GM12878 (cell line): ENCODE data around the gene VEGFA. TPM values are rescaled to one million over a fixed set of nuclear protein-coding genes. Genes with fewer than 3 reads are reported as not detected.
A peak's percentile ranks its signal among the peaks of the same experiment; 100 is the strongest.

ENCODE experiments used
- ATAC-seq: fragments of 200-7000 bp; cut with Tn5 transposase; 3 replicates; pipeline ENCODE4 v1.9.1; 2020; ENCODE audit warnings: mild to moderate bottlenecking, moderate library complexity
- BruUV-seq: library from RNA; stranded (reverse); fragments of 400-500 nt; replicated peaks from 2 replicates; lab custom pipeline; 2021; lab: Mats Ljungman, UMichigan
- CTCF ChIA-PET: fragments of 300-600 bp; sonication (Branson Sonifier 250); formaldehyde crosslinking; extraction: SDS; loops from one replicate; lab custom pipeline; 2021; ENCODE audit warnings: inconsistent platforms; lab: Yijun Ruan, JAX
- POLR2A ChIA-PET: fragments of 350-600 bp; formaldehyde crosslinking; extraction: SDS; loops from one replicate; lab custom pipeline; 2021; ENCODE audit warnings: inconsistent platforms; lab: Charles Lee
- RAD21 ChIA-PET: fragments of 300-600 bp; sonication (Branson Sonifier 250); formaldehyde crosslinking; loops from one replicate; lab custom pipeline; 2023; ENCODE audit warnings: antibody characterized with exemption; ENCODE audit not compliant: unreplicated experiment; lab: Charles Lee
- SMC1A ChIA-PET: fragments of 300-600 bp; sonication (Branson Sonifier 250); formaldehyde crosslinking; loops from one replicate; lab custom pipeline; 2023; ENCODE audit not compliant: unreplicated experiment, uncharacterized antibody; lab: Charles Lee
- DNase-seq: peaks from one replicate; pipeline ENCODE4 v3.0.0-alpha.2; 2011; ENCODE audit warnings: low read depth, low spot score
- FAIRE-seq: peaks from 3 replicates; lab custom pipeline; 2011; peaks lifted over from hg19 to GRCh38; lab: Jason Lieb, UNC
- H2AFZ ChIP-seq: 2 replicates; pipeline ENCODE4 v1.6.0; 2011; ENCODE audit warnings: low read depth, low read length, control low read depth; ENCODE audit not compliant: control insufficient read depth
- H3K27ac ChIP-seq: 2 replicates; pipeline ENCODE4 v1.5.1; 2011; ENCODE audit warnings: control low read depth; ENCODE audit not compliant: control insufficient read depth, insufficient read depth
- H3K27me3 ChIP-seq, 2 experiments: replicated peaks in 1 of 2; 2 replicates each; pipeline versions ENCODE4 v1.6.0 to v1.6.1; 2011; ENCODE audit warnings: low read length in 1 of 2; ENCODE audit not compliant: control insufficient read depth in 2 of 2, insufficient read depth in 2 of 2
- H3K36me3 ChIP-seq, 2 experiments: 2 replicates each; pipeline ENCODE4 v1.5.1; 2011; ENCODE audit warnings: low read length in 1 of 2; ENCODE audit not compliant: control insufficient read depth in 2 of 2, insufficient read depth in 2 of 2
- H3K4me1 ChIP-seq: 2 replicates; pipeline ENCODE4 v1.6.1; 2011; ENCODE audit warnings: mild to moderate bottlenecking, low read length, moderate library complexity, mixed read lengths; ENCODE audit not compliant: control insufficient read depth, insufficient read depth
- H3K4me2 ChIP-seq: 2 replicates; pipeline ENCODE4 v1.6.0; 2011; ENCODE audit warnings: control low read depth; ENCODE audit not compliant: control insufficient read depth, insufficient read depth
- H3K4me3 ChIP-seq: fragments of 200-600 bp; sonication (generic); 2 replicates; pipeline ENCODE4 v1.5.1; 2016
- H3K79me2 ChIP-seq: 2 replicates; pipeline ENCODE4 v1.6.0; 2011; ENCODE audit warnings: low read length; ENCODE audit not compliant: control insufficient read depth, insufficient read depth
- H3K9ac ChIP-seq: 2 replicates; pipeline ENCODE4 v1.8.0; 2011; ENCODE audit warnings: low read length, control low read depth, mixed read lengths; ENCODE audit not compliant: control insufficient read depth, insufficient read depth
- H3K9me3 ChIP-seq: replicated peaks from 3 replicates; pipeline ENCODE4 v1.5.1; 2011; ENCODE audit warnings: mild to moderate bottlenecking, low read length; ENCODE audit not compliant: control insufficient read depth, insufficient read depth
- H4K20me1 ChIP-seq: 2 replicates; pipeline ENCODE4 v1.6.0; 2011; ENCODE audit not compliant: control insufficient read depth, insufficient read depth
- KDM1A ChIP-seq: fragments of 200-600 bp; sonication (generic); IDR thresholded peaks from 2 replicates; pipeline ENCODE4 v1.6.1; 2016; ENCODE audit warnings: borderline replicate concordance
- NFYB ChIP-seq: IDR thresholded peaks from 2 replicates; pipeline ENCODE4 v1.6.1; 2011; ENCODE audit warnings: low read depth, mild to moderate bottlenecking, low read length, improper control_type of control experiment, moderate library complexity; ENCODE audit not compliant: insufficient read depth
- PKNOX1 ChIP-seq: fragments of 450-650 bp; IDR thresholded peaks from 2 replicates; pipeline ENCODE4 v1.6.1; 2016; ENCODE audit warnings: mild to moderate bottlenecking
- POLR2A ChIP-seq: IDR thresholded peaks from 2 replicates; pipeline ENCODE4 v1.6.1; 2011; ENCODE audit warnings: low read depth, mild to moderate bottlenecking, low read length
- POU2F2 ChIP-seq: IDR thresholded peaks from 3 replicates; pipeline ENCODE4 v1.6.1; 2011; ENCODE audit warnings: low read depth, mild to moderate bottlenecking, low read length, borderline replicate concordance
- SKIL ChIP-seq: fragments of 450-650 bp; IDR thresholded peaks from 2 replicates; pipeline ENCODE4 v1.6.1; 2017; ENCODE audit warnings: mild to moderate bottlenecking, low read depth, inconsistent platforms; ENCODE audit not compliant: poor library complexity, severe bottlenecking
- ZBTB40 ChIP-seq: fragments of 450-650 bp; IDR thresholded peaks from 2 replicates; pipeline ENCODE4 v1.6.1; 2016; ENCODE audit warnings: mild to moderate bottlenecking, moderate library complexity, borderline replicate concordance
- ZNF274 ChIP-seq: IDR thresholded peaks from one replicate; pipeline ENCODE4 v1.8.0; 2011; ENCODE audit not compliant: insufficient read length, insufficient read depth
- WGBS: methylation state at CpG from one replicate; pipeline ENCODE4 v1.1.6; 2016; ENCODE audit warnings: low lambda C conversion rate; ENCODE audit not compliant: insufficient replicate concordance, insufficient coverage; ENCODE audit errors: missing lambda C conversion rate; 5-methylcytosine and 5-hydroxymethylcytosine counted together
- in situ Hi-C: fragments of 300-500 bp; cut with MboI; formaldehyde crosslinking; loops from 9 replicates; pipeline ENCODE4 v1.14.3; 2018; ENCODE audit warnings: mixed read lengths
- intact Hi-C: fragments of 100-400 bp; cut with micrococcal nuclease; formaldehyde crosslinking; loops from one replicate; pipeline ENCODE4 v1.14.2; 2022; ENCODE audit not compliant: unreplicated experiment
- polyA plus RNA-seq, 11 experiments: library from polyadenylated mRNA; depleted of rRNA in 4 of 11; unstranded in 6 of 11; stranded (reverse) in 5 of 11; fragments of >200 nt; fragmentation: Nextera tagmentation in 4 of 11; fragmentation: Illumina TruSeq in 1 of 11; extraction: Ambion mirVana in 4 of 11; extraction: Trizol in 1 of 11; gene quantifications; 1 replicate in 1 of 11; 2 replicates in 10 of 11; pipeline versions ENCODE4 v1.2.1 to v1.2.3, GENCODE V29; 2011 to 2016; ENCODE audit warnings: inconsistent platforms in 2 of 11, missing spikeins in 2 of 11, low read depth in 1 of 11
- total RNA-seq, 4 experiments: library from RNA; depleted of rRNA in 3 of 4; stranded (reverse); fragments of >200 nt in 3 of 4; fragmentation: Illumina TruSeq in 1 of 4; extraction: Trizol in 1 of 4; gene quantifications; 2 replicates each; pipeline versions ENCODE4 v1.2.1 to v1.2.3, GENCODE V29; 2013 to 2021

The VEGFA gene
- total and polyA plus RNA-seq, 10 of the 15 experiments (the other 5 are each of a cell fraction or from before 2014, with no cell fraction given): 0.96 to 140 (median 16.9) TPM

- H3K9me3 ChIP-seq: no peaks in the 10 kb centered on the region
- no peaks in the 10 kb centered on the region for H3K79me2 ChIP-seq
- no peak overlapping the region for H3K9ac ChIP-seq
- H3K36me3 ChIP-seq: no peaks in the 10 kb centered on the region
- WGBS: 50% methylated on average over 4 of the region's 4 CpGs
- DNase-seq: no peak
- TF ChIP-seq POU2F2 (peak; percentile 57; the same call in 1 of the 3 replicates), NFYB (peak; percentile 84), KDM1A (no peak), POLR2A (no peak)
- H3K27me3 ChIP-seq: peaks cover 0 to 3% of the 10 kb centered on the region in 2 experiments
- ChIA-PET CTCF (interaction anchor here (0.8 to 1.7 kb wide), 5 partner anchors 9 to 161 kb away, joined by 3 to 10 read pairs (median 5); no protein-coding TSS in a partner anchor), SMC1A (interaction anchor here (0.6 to 3.3 kb wide), 6 partner anchors 9 to 293 kb away, joined by 3 to 13 read pairs (median 6); no protein-coding TSS in a partner anchor), POLR2A (interaction anchor here (0.5 to 1.6 kb wide), 4 partner anchors 11 to 132 kb away, joined by 3 to 7 read pairs (median 3); no protein-coding TSS in a partner anchor), RAD21 (interaction anchor here (0.7 to 1.4 kb wide), 4 partner anchors 9 to 58 kb away, joined by 3 to 6 read pairs (median 4); partner anchors contain the start of gene VEGFA)
- no peak for FAIRE-seq
- no peak overlapping the region for H2AFZ ChIP-seq
- BruUV-seq: no TSS peak
- H3K27ac ChIP-seq: no peak overlapping the region
- intact Hi-C loops: no loop called here
- peak; percentile 71 for ATAC-seq
- H3K4me2 ChIP-seq: no peak overlapping the region
- H3K4me3 ChIP-seq: no peak overlapping the region
- no peaks in the 10 kb centered on the region for H3K4me1 ChIP-seq
- no peaks in the 10 kb centered on the region for H4K20me1 ChIP-seq
- in situ Hi-C loops: no loop called here
Measured at GRCh38 chr6:43828711-43829110, 58.7 kb downstream of the VEGFA start.

- intact Hi-C loops: no loop called here
- H3K36me3 ChIP-seq: no peaks in the 10 kb centered on the region
- no peak overlapping the region for H3K4me3 ChIP-seq
- ATAC-seq (no peak), DNase-seq (no peak), FAIRE-seq (no peak)
- no peaks in the 10 kb centered on the region for H3K4me1 ChIP-seq
- ChIA-PET SMC1A (interaction anchor here (1.6 to 3.3 kb wide), 4 partner anchors 8 to 26 kb away, joined by 4 to 13 read pairs (median 7); no protein-coding TSS in a partner anchor), RAD21 (interaction anchor here (0.8 to 1.4 kb wide), 2 partner anchors 22 to 59 kb away, joined by 4 to 6 read pairs; partner anchors contain the start of gene VEGFA), CTCF (interaction anchor here (0.8 to 1.7 kb wide), 4 partner anchors 10 to 162 kb away, joined by 3 to 10 read pairs (median 4); no protein-coding TSS in a partner anchor), POLR2A (interaction anchor here (1.5 kb wide), 1 partner anchor 114 kb away, joined by 5 read pairs; no protein-coding TSS in a partner anchor)
- H3K4me2 ChIP-seq: no peak overlapping the region
- H3K27ac ChIP-seq: no peak overlapping the region
- BruUV-seq: no TSS peak
- in situ Hi-C loops: no loop called here
- H2AFZ ChIP-seq: no peak overlapping the region
- no peaks in the 10 kb centered on the region for H4K20me1 ChIP-seq
- no peaks in the 10 kb centered on the region for H3K79me2 ChIP-seq
- H3K27me3 ChIP-seq: peaks cover 0 to 3% of the 10 kb centered on the region in 2 experiments
- no peaks in the 10 kb centered on the region for H3K9me3 ChIP-seq
- WGBS: 44% methylated on average over 7 of the region's 7 CpGs
- no peak overlapping the region for H3K9ac ChIP-seq
- no peak for TF ChIP-seq PKNOX1
- no peak for TF ChIP-seq ZNF274
- no peak for TF ChIP-seq ZBTB40
- TF ChIP-seq SKIL: no peak
Measured at GRCh38 chr6:43829470-43829869, 59.5 kb downstream of the VEGFA start.
